Neural progenitor cell (in vitro differentiated cells): ENCODE data around the gene STXBP4. TPM values are rescaled to one million over a fixed set of nuclear protein-coding genes. Genes with fewer than 3 reads are reported as not detected.
A peak's percentile ranks its signal among the peaks of the same experiment; 100 is the strongest.

ENCODE experiments used
- DNase-seq: peaks from one replicate; pipeline ENCODE4 v3.0.0-alpha.2; 2016; ENCODE audit warnings: low spot score
- H2AFZ ChIP-seq: fragments of 200-600 bp; sonication (generic); replicated peaks from 2 replicates; pipeline ENCODE4 v1.6.1; 2016; ENCODE audit warnings: antibody characterized with exemption
- H3F3A ChIP-seq: fragments of 200-600 bp; sonication (generic); 2 replicates; pipeline ENCODE4 v1.6.1; 2016; ENCODE audit warnings: antibody characterized with exemption, low read depth
- H3K27ac ChIP-seq: fragments of 200-600 bp; sonication (generic); 2 replicates; pipeline ENCODE4 v1.5.1; 2016; ENCODE audit warnings: mild to moderate bottlenecking
- H3K27me3 ChIP-seq: fragments of 200-600 bp; sonication (generic); 2 replicates; pipeline ENCODE4 v1.6.1; 2016; ENCODE audit warnings: mild to moderate bottlenecking, moderate library complexity
- H3K36me3 ChIP-seq: fragments of 200-600 bp; sonication (generic); 2 replicates; pipeline ENCODE4 v1.5.1; 2016
- H3K4me1 ChIP-seq: fragments of 200-600 bp; sonication (generic); 2 replicates; pipeline ENCODE4 v1.6.1; 2016; ENCODE audit warnings: mixed run types
- H3K4me2 ChIP-seq: fragments of 200-600 bp; sonication (generic); 2 replicates; pipeline ENCODE4 v1.6.1; 2016
- H3K4me3 ChIP-seq: fragments of 200-600 bp; sonication (generic); 2 replicates; pipeline ENCODE4 v1.5.1; 2016
- H3K79me2 ChIP-seq: fragments of 200-600 bp; sonication (generic); 2 replicates; pipeline ENCODE4 v1.6.1; 2016; ENCODE audit warnings: low read depth
- H3K9ac ChIP-seq: fragments of 200-600 bp; sonication (generic); 2 replicates; pipeline ENCODE4 v1.6.1; 2016
- H3K9me3 ChIP-seq: fragments of 200-600 bp; sonication (generic); 2 replicates; pipeline ENCODE4 v1.5.1; 2016; ENCODE audit warnings: low read depth
- H4K20me1 ChIP-seq: fragments of 200-600 bp; sonication (generic); 2 replicates; pipeline ENCODE4 v1.6.1; 2016; ENCODE audit warnings: low read depth
- H3K27ac Mint-ChIP-seq: 3 replicates; pipeline ENCODE4 v1.8.0; 2021; ENCODE audit warnings: mixed read lengths
- H3K27me3 Mint-ChIP-seq: 2 replicates; pipeline ENCODE4 v1.8.0; 2022; ENCODE audit warnings: low read depth, mild to moderate bottlenecking, inconsistent platforms, moderate library complexity, mixed read lengths; ENCODE audit not compliant: insufficient read depth
- H3K36me3 Mint-ChIP-seq: 3 replicates; pipeline ENCODE4 v1.8.0; 2021; ENCODE audit warnings: mixed read lengths
- H3K4me1 Mint-ChIP-seq: 3 replicates; pipeline ENCODE4 v1.8.0; 2021; ENCODE audit warnings: mixed read lengths
- H3K4me3 Mint-ChIP-seq: 3 replicates; pipeline ENCODE4 v1.8.0; 2021; ENCODE audit warnings: mild to moderate bottlenecking, moderate library complexity, mixed read lengths
- H3K9me3 Mint-ChIP-seq: 3 replicates; pipeline ENCODE4 v1.8.0; 2020; ENCODE audit warnings: mixed read lengths
- EZH2 ChIP-seq: fragments of 200-600 bp; sonication (generic); IDR thresholded peaks from 2 replicates; pipeline ENCODE4 v1.6.1; 2017; ENCODE audit warnings: antibody characterized with exemption, mild to moderate bottlenecking, moderate library complexity
- EZH2phosphoT487 ChIP-seq: fragments of 200-600 bp; sonication (generic); IDR thresholded peaks from 2 replicates; pipeline ENCODE4 v1.6.1; 2017; ENCODE audit warnings: antibody characterized with exemption
- total RNA-seq: library from RNA; depleted of rRNA; stranded (reverse); fragments of >200 nt; gene quantifications from 2 replicates; pipeline ENCODE4 v1.2.3, GENCODE V29; 2015; ENCODE audit warnings: low replicate concordance
- TF ChIP-seq, protein P1 (sequence below): fragments of 200-600 bp; sonication (generic); IDR thresholded peaks from 2 replicates; pipeline ENCODE4 v1.5.1; 2017; ENCODE audit warnings: antibody characterized with exemption, mild to moderate bottlenecking

Gene STXBP4, protein sequence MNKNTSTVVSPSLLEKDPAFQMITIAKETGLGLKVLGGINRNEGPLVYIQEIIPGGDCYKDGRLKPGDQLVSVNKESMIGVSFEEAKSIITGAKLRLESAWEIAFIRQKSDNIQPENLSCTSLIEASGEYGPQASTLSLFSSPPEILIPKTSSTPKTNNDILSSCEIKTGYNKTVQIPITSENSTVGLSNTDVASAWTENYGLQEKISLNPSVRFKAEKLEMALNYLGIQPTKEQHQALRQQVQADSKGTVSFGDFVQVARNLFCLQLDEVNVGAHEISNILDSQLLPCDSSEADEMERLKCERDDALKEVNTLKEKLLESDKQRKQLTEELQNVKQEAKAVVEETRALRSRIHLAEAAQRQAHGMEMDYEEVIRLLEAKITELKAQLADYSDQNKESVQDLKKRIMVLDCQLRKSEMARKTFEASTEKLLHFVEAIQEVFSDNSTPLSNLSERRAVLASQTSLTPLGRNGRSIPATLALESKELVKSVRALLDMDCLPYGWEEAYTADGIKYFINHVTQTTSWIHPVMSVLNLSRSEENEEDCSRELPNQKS
- 40.0 and 111 TPM in 2 replicates for total RNA-seq

DNA sequence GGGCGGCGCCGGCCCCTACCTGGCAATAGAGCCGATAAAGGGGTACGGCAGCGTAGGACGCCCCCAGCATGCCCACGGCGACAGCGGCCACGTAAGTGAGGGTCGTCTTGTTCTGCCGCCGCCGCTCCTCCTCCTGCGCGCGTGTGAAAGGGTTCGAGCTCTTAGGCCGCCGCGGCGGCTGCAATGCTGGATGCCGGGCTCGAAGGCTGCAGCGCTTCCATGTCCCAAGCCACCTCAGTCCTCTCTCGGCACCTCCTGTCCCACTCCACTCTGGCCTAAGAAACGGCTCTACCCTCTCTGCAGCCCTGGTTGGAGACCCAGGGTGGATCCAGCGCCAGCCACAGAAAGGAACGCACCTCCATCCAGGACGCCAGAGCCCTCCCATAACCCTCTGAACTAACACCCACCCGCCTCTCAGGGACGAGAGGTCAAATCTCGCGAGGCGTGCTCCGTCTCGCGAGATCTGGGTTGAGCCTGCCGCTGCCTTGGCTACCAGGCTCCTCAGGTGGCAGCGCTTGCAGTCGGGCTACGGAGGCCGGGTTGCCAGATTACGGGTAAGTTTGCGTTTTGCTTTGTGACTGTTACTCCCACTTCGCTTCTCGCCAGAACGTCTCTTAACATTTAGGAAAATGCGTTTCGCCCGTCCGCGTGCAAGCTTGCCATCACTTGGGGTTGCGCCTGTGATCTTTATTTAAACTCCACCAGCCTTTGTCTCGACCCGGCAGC lies at the start of gene STXBP4, which contains the start of gene COX11:
TSS of gene STXBP4 (plus strand) at position 504 of the 726 bp plus-strand sequence. CDS start 17,455 bp downstream, outside the sequence.
TSS of gene COX11 (minus strand) at position 393 of the 726 bp plus-strand sequence. CDS start at position 385, 8 bp downstream.
- H3K79me2 ChIP-seq = peaks cover 86% of the 10 kb centered on the region
- H3K9me3 ChIP-seq = no peaks in the 10 kb centered on the region
- peak within 1 kb of the TSS; percentile 90 for H3K4me3 ChIP-seq
- TF ChIP-seq, protein P1, sequence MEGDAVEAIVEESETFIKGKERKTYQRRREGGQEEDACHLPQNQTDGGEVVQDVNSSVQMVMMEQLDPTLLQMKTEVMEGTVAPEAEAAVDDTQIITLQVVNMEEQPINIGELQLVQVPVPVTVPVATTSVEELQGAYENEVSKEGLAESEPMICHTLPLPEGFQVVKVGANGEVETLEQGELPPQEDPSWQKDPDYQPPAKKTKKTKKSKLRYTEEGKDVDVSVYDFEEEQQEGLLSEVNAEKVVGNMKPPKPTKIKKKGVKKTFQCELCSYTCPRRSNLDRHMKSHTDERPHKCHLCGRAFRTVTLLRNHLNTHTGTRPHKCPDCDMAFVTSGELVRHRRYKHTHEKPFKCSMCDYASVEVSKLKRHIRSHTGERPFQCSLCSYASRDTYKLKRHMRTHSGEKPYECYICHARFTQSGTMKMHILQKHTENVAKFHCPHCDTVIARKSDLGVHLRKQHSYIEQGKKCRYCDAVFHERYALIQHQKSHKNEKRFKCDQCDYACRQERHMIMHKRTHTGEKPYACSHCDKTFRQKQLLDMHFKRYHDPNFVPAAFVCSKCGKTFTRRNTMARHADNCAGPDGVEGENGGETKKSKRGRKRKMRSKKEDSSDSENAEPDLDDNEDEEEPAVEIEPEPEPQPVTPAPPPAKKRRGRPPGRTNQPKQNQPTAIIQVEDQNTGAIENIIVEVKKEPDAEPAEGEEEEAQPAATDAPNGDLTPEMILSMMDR = peak; percentile 56
- TF ChIP-seq EZH2 (no peak), EZH2phosphoT487 (no peak)
- DNase-seq = peak; percentile 97
- peak within 1 kb of the TSS; percentile 53 for H3K27ac ChIP-seq
- peak within 1 kb of the TSS; percentile 96 for H3K4me2 ChIP-seq
- no peaks in the 10 kb centered on the region for H4K20me1 ChIP-seq
- H3K9ac ChIP-seq = peak within 1 kb of the TSS; percentile 83
- peaks cover 11% of the 10 kb centered on the region for H3K36me3 ChIP-seq
- Mint-ChIP-seq H3K27me3 (no peaks in the 10 kb centered on the region), H3K36me3 (peaks cover 11% of the 10 kb centered on the region), H3K9me3 (peaks cover 2% of the 10 kb centered on the region), H3K4me1 (peaks cover 17% of the 10 kb centered on the region), H3K27ac (no peak within 1 kb of the TSS), H3K4me3 (no peak within 1 kb of the TSS)
- peak within 1 kb of the TSS; percentile 68 for H2AFZ ChIP-seq
- no peaks in the 10 kb centered on the region for H3F3A ChIP-seq
- no peaks in the 10 kb centered on the region for H3K27me3 ChIP-seq
- peaks cover 12% of the 10 kb centered on the region for H3K4me1 ChIP-seq

DNA sequence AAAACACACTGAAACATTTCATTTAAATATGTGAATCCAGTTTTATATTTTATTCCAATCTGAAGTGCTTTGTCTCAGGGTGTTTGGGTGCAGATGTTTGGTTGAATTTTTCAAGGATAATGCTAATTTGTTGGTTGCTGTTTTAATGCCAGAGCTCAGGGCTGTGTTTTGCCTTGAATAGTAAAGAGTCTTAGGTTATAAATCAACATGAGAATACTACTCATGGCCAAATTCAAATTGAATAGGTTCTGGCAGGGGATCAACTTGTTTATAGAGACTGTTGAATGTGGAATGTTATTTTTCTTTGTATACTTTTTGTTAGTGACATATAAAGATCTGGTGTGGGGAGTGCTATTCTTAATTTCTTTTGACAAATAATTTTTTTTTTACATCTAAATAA lies 49.1 kb upstream of the STXBP4 start:
- no peak overlapping the region for H3K4me3 ChIP-seq
- H3K27ac ChIP-seq = no peak overlapping the region
- DNase-seq = no peak
- peaks cover 7% of the 10 kb centered on the region for H3K9me3 ChIP-seq
- H3K4me2 ChIP-seq = no peak overlapping the region
- peaks cover 34% of the 10 kb centered on the region for H3K36me3 ChIP-seq
- no peak overlapping the region for H2AFZ ChIP-seq
- TF ChIP-seq EZH2 = no peak
- TF ChIP-seq, protein P1 = no peak
- TF ChIP-seq EZH2phosphoT487 = no peak
- H3K9me3 Mint-ChIP-seq = peaks cover 18% of the 10 kb centered on the region
- H3K27me3 Mint-ChIP-seq = no peaks in the 10 kb centered on the region
- no peaks in the 10 kb centered on the region for H3K4me1 ChIP-seq
- H3K79me2 ChIP-seq = peaks cover 3% of the 10 kb centered on the region
- peaks cover 45% of the 10 kb centered on the region for H3K36me3 Mint-ChIP-seq
- H3K4me3 Mint-ChIP-seq = no peak overlapping the region
- H3K4me1 Mint-ChIP-seq = no peaks in the 10 kb centered on the region
- no peak overlapping the region for H3K27ac Mint-ChIP-seq
- no peaks in the 10 kb centered on the region for H3K27me3 ChIP-seq
- no peaks in the 10 kb centered on the region for H4K20me1 ChIP-seq
- H3F3A ChIP-seq = no peaks in the 10 kb centered on the region
- no peak overlapping the region for H3K9ac ChIP-seq

DNA sequence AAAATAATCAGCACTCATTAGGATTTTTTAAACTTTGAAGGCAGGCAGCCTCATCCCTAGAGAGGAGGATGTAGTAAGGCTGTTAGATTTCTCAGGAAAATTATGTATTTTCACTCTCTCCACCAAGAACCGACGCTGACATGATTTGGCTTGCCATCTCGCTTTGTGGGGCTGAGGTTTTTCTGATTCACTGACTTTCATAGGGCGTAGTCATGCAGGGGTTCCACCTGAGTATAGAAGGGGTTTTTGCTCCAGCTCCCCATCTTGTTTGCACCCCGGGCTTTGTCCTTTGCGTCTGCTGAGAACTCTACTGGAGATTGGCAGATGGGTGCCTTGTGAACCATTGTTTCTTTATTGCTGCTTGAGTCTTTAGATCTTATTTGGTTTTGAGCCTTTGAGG lies 47.7 kb upstream of the STXBP4 start:
- Mint-ChIP-seq H3K4me1 (no peaks in the 10 kb centered on the region), H3K4me3 (no peak overlapping the region), H3K9me3 (peaks cover 18% of the 10 kb centered on the region), H3K27me3 (no peaks in the 10 kb centered on the region), H3K36me3 (peaks cover 41% of the 10 kb centered on the region), H3K27ac (no peak overlapping the region)
- Histone ChIP-seq H3K9ac (no peak overlapping the region), H3K4me1 (no peaks in the 10 kb centered on the region), H3K36me3 (peaks cover 20% of the 10 kb centered on the region), H3K27me3 (no peaks in the 10 kb centered on the region), H4K20me1 (no peaks in the 10 kb centered on the region), H3K9me3 (peaks cover 7% of the 10 kb centered on the region), H3F3A (no peaks in the 10 kb centered on the region), H3K4me2 (no peak overlapping the region), H3K79me2 (no peaks in the 10 kb centered on the region), H3K4me3 (no peak overlapping the region), H3K27ac (no peak overlapping the region), H2AFZ (no peak overlapping the region)
- no peak for DNase-seq
- TF ChIP-seq EZH2 (no peak), EZH2phosphoT487 (no peak)
- TF ChIP-seq, protein P1 = no peak
